ENCODE data around the gene MPPE1.

Gene MPPE1

DNA sequence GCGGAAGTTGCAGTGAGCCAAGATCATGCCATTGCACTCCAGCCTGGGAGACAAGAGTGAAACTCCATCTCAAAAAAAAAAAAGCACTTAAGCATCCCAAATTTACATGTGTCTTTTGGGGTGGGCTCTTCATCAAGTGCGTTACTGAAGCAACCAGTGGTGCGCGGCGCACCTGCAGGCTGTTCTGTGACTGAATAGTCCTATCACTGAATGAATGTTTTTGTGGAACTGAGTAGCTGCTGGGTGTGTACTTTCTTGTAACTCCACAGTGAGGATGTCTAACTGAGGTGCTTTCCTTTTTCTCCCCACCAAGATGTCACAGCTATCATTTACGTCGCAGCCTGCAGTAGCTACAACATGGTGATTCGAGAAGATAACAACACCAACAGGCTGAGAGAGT lies 39.9 kb downstream of the MPPE1 start:
- TF ChIP-seq, protein P1, sequence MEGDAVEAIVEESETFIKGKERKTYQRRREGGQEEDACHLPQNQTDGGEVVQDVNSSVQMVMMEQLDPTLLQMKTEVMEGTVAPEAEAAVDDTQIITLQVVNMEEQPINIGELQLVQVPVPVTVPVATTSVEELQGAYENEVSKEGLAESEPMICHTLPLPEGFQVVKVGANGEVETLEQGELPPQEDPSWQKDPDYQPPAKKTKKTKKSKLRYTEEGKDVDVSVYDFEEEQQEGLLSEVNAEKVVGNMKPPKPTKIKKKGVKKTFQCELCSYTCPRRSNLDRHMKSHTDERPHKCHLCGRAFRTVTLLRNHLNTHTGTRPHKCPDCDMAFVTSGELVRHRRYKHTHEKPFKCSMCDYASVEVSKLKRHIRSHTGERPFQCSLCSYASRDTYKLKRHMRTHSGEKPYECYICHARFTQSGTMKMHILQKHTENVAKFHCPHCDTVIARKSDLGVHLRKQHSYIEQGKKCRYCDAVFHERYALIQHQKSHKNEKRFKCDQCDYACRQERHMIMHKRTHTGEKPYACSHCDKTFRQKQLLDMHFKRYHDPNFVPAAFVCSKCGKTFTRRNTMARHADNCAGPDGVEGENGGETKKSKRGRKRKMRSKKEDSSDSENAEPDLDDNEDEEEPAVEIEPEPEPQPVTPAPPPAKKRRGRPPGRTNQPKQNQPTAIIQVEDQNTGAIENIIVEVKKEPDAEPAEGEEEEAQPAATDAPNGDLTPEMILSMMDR (IDR thresholded peaks at IDR 0.05; ENCODE audit: borderline replicate concordance, insufficient read depth, low read depth, low read length), result no peak
- H3K4me3 ChIP-seq (ENCODE audit: low read depth, low read length), result no peak overlapping the region

DNA sequence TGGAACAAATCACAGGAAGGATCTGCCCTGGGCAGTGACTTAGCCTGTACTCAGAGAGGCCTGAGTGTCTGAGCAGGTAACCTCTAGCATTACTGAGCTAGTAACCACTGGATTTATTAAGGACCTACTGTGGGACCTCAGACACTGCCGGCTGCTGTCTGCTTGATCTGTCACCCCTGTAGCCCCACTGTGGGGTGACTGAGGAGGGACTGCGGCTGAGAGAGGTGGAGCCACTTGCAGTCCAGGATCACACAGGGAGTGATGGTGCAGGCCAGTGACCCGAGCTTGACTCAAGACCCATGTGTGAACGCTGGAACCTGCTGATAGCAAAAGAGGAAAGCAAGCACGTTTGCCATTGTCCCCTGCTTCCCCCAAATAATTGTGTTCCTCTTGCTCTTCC lies 41.4 kb downstream of the MPPE1 start:
- no peak overlapping the region for H3K4me3 ChIP-seq (ENCODE audit: low read depth, low read length)
- TF ChIP-seq, protein P1 (IDR thresholded peaks at IDR 0.05; ENCODE audit: borderline replicate concordance, insufficient read depth, low read depth, low read length), result no peak

DNA sequence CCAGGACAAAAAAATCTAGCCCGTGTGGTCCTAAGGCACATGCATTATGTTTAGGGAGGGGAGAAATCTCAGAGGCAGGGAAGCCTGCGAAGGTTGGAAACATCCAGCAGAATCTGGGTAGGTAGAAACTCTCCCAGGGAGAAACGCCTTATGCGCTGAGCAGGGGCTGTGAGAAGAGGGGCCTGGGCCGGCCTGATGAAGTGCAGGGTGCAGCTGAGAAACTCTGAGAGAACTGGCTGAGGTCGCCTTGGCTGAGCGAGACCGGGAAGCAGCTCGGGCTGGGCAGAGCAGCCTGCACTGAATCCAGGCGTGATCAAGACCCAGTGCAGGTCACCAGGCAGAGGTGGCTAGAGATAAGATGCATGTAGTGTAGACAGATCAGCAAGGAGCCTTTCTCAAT lies 41.8 kb downstream of the MPPE1 start:
- no peak overlapping the region for H3K4me3 ChIP-seq (ENCODE audit: low read depth, low read length)
- TF ChIP-seq, protein P1 (IDR thresholded peaks at IDR 0.05; ENCODE audit: borderline replicate concordance, insufficient read depth, low read depth, low read length), result no peak

DNA sequence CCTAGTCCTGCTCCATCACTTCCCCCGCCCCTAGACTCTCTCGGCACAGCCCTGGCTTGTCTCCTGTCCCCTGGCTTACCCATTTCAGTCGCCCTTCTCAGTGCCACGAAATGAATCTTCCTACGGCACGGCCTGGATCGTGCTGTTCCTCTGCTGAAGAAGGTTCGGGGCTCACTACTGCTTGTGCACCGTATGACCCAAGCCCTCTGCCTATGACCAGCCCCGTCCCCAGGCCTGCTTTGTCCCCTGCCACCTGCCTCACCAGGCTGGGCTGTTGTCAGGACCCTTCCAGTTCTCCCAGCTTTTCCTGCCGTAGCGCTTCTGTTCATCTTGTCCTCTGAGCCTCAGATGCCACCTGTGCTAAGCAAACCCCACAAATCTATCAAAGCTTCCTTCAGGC lies 43.0 kb downstream of the MPPE1 start:
- TF ChIP-seq, protein P1 (IDR thresholded peaks at IDR 0.05; ENCODE audit: borderline replicate concordance, insufficient read depth, low read depth, low read length), result no peak

DNA sequence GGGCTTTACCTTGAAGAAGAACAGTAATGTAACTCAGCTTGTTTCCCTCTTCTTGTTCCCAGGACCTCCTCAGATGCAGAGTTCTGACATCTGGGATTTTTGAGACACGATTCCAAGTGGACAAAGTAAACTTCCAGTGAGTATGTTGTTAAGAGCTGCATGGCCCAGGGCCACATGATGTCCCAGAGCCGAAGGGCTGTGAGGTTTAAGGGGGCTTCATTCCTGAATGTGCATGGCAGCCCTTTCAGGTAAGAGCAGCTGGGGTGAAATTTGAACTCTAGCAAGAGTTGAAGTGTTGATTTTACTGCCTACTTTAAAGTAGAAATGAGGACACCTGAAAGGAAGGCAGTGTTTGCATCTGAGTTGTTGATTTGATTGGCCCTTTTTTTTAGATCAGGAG lies 43.6 kb downstream of the MPPE1 start:
- TF ChIP-seq, protein P1 (IDR thresholded peaks at IDR 0.05; ENCODE audit: borderline replicate concordance, insufficient read depth, low read depth, low read length), result no peak
- no peak overlapping the region for H3K4me3 ChIP-seq (ENCODE audit: low read depth, low read length)

More for the DNA sequence above, 43.0 kb downstream of the MPPE1 start:
- no peak overlapping the region for H3K4me3 ChIP-seq (ENCODE audit: low read depth, low read length)

DNA sequence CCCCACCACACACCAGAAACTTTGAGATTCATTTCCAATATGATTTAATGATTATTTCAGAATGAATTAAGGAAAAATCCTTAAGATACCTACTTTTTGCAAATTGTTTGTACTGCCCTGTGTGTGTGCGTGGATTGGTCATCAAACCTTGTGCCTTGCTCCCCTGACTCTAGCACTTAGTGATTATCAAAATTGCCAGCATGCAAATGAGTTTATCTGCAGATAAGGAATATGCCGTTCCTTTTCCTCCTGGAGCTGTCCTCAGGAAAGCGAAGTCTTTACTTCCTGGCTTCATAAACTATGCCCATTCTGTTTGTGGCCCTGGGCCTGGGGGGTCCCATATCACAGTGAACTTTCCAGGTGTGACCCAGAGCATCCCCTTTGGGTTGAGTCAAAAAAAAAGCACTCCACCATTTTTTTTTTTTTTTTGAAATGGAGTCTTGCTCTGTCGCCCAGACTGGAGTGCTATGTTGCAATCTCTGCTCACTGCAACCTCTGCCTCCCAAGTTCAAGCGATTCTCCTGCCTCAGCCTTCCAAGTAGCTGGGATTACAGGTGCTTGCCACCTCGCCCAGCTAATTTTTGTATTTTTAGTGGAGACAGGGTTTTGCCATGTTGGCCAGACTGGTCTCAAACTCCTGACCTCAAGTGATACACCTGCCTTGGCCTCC lies 45.5 kb downstream of the MPPE1 start:
- TF ChIP-seq, protein P1 (IDR thresholded peaks at IDR 0.05; ENCODE audit: borderline replicate concordance, insufficient read depth, low read depth, low read length), result no peak
- H3K4me3 ChIP-seq (ENCODE audit: low read depth, low read length), result no peak overlapping the region

DNA sequence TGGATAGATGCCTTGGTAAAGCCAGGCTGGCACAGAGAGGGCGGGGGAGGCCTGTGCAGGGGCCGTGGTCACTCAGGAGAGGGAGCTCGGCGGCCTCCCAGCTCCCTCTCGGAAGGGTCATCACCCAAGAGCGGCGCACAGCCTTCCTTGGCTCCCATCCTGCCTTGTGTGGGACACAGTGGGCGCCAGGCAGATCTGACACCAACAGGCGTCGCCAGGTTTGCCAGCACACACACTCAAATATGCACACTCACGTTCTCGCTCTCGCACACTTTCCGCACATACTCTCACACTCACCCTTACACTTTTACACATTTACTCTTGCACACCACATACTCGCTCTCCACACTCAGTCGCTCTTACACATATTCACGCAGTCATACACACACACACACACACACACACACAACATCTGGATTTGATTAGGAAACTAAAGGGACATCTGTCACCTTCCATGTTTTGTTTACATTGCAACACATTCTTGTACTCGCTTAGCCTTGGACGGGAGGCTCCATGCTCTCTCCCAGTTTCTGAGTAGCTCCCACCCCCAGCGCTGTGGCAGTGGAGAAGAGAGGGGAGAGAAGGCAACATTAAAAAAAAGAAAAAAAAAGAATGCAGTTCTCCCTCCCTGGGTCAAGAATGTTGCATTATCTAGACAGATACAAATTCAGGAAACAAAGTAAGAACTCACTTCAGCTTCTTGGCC lies 46.4 kb downstream of the MPPE1 start:
- TF ChIP-seq, protein P1 (IDR thresholded peaks at IDR 0.05; ENCODE audit: borderline replicate concordance, insufficient read depth, low read depth, low read length), result no peak

More for the DNA sequence above, 46.4 kb downstream of the MPPE1 start:
- no peak overlapping the region for H3K4me3 ChIP-seq (ENCODE audit: low read depth, low read length)

All from GM12875 (cell line).